GM23248 (cell line): ENCODE data around the gene SLC10A6.

Experiments used
- EZH2 ChIP-seq: fragments of 200-600 bp; sonication (generic); IDR thresholded peaks from 2 replicates; pipeline ENCODE4 v1.6.1; 2018; ENCODE audit warnings: antibody characterized with exemption, mild to moderate bottlenecking; ENCODE audit not compliant: insufficient read depth, poor library complexity, severe bottlenecking
- EZH2phosphoT487 ChIP-seq: fragments of 200-600 bp; sonication (generic); IDR thresholded peaks from 2 replicates; pipeline ENCODE4 v1.6.1; 2018; ENCODE audit warnings: antibody characterized with exemption, moderate library complexity, mild to moderate bottlenecking, low read depth; ENCODE audit not compliant: insufficient read depth

DNA sequence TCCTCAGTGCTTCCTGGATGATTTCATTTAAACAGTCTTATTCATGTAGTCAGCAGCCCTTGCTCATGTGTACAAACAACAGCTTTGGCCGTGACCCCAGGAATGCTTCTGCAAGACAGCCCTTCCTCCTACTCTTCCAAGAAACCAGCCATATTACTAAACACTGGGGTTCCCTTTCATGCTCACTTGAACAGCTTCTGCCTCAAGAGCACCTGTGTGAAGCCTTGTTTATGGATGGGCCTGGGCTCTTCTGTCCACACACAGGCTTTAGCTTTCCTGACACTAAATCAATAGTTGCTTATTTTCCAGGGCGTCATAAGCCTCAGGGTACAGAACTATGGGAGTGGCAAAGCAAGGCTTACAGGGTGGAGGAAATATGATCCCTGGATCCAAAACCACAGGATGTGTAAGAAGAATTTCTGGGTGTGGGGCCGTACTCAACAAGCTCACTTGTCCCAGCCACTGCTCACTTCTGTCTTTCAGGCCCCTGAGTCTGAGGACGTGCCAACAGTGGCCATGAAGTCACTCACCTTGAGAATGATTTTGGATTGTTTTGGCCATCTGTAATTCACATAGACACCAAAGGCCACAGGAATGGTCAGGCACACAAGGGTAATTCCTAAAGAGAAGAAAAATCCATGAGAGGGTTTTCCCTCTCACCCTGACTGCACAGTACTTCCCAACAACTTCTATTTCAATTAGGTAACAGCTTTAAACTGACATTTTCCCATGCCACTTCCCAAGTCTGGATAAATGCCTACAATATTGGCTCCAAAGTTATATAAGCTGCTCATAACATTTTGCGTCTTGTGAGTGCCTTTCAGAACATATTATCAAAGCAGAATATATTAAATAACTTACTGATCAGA, 17.7 kb downstream of the SLC10A6 start:
- TF ChIP-seq EZH2 (no peak), EZH2phosphoT487 (no peak)
